Body of pancreas (tissue), 4 donors: Measurements from ENCODE around the gene HDLBP. TPM values are rescaled to one million over a fixed set of nuclear protein-coding genes. Genes with fewer than 3 reads are reported as not detected.
A peak's percentile ranks its signal among the peaks of the same experiment; 100 is the strongest.

Experiments
- ATAC-seq: fragments of 150-250 bp; one replicate; pipeline ENCODE4 v1.9.1; 2016
- DNase-seq, 4 donors: peaks; one replicate each; pipeline ENCODE4 v3.0.0-alpha.2; 2019
- H3K27ac ChIP-seq, 4 donors: fragments of 200-600 bp; sonication (generic); 1 replicate in 3 of 4; 2 replicates in 1 of 4; pipeline versions ENCODE4 v1.5.1 to v1.6.1; 2016 to 2019; ENCODE audit warnings: mild to moderate bottlenecking in 1 of 4, mixed read lengths in 1 of 4, moderate library complexity in 1 of 4
- H3K27me3 ChIP-seq, 2 donors: fragments of 200-600 bp; sonication (generic); one replicate each; pipeline ENCODE4 v1.6.0; 2016; ENCODE audit warnings: mild to moderate bottlenecking in 1 of 2
- H3K36me3 ChIP-seq, 2 donors: fragments of 200-600 bp; sonication (generic); replicated peaks in 1 of 2; 2 replicates each; pipeline ENCODE4 v1.5.1; 2016; ENCODE audit warnings: low read depth in 2 of 2; ENCODE audit not compliant: insufficient read depth in 1 of 2
- H3K4me1 ChIP-seq: fragments of 200-600 bp; sonication (generic); one replicate; pipeline ENCODE4 v1.6.0; 2016
- H3K4me3 ChIP-seq, 2 donors: fragments of 200-600 bp; sonication (generic); 1 replicate in 1 of 2; 2 replicates in 1 of 2; pipeline ENCODE4 v1.5.1; 2016 to 2019
- H3K9me3 ChIP-seq, 3 donors: fragments of 200-600 bp; sonication (generic); 1 replicate in 2 of 3; 2 replicates in 1 of 3; pipeline ENCODE4 v1.5.1; 2016
- POLR2A ChIP-seq, 3 donors: fragments of 450-650 bp; IDR thresholded peaks; one replicate each; pipeline ENCODE4 v1.6.1; 2016; ENCODE audit warnings: antibody characterized with exemption in 3 of 3, mild to moderate bottlenecking in 2 of 3
- whole genome bisulfite sequencing, 2 donors: methylation state at CpG; one replicate each; pipeline ENCODE4 v1.1.5; 2017; 5-methylcytosine and 5-hydroxymethylcytosine counted together
- intact Hi-C: fragments of 100-400 bp; cut with DNase I; formaldehyde crosslinking; loops from one replicate; pipeline ENCODE4 v1.15.1; 2023
- total RNA-seq, 2 donors: library from RNA; depleted of rRNA; stranded (reverse); fragments of >200 nt; gene quantifications; one replicate each; pipeline ENCODE4 v1.1.0, GENCODE V29; 2016
- TF ChIP-seq, protein P1 (sequence below), 7 experiments: fragments of 450-650 bp in 4 of 7; fragments of 200-600 bp in 3 of 7; sonication (generic) in 3 of 7; IDR thresholded peaks; one replicate each; pipeline ENCODE4 v1.5.1; 2016 to 2019; ENCODE audit warnings: antibody characterized with exemption in 7 of 7

The HDLBP gene
- total RNA-seq, 2 donors from 2014 or later: 501 to 612 TPM

DNA sequence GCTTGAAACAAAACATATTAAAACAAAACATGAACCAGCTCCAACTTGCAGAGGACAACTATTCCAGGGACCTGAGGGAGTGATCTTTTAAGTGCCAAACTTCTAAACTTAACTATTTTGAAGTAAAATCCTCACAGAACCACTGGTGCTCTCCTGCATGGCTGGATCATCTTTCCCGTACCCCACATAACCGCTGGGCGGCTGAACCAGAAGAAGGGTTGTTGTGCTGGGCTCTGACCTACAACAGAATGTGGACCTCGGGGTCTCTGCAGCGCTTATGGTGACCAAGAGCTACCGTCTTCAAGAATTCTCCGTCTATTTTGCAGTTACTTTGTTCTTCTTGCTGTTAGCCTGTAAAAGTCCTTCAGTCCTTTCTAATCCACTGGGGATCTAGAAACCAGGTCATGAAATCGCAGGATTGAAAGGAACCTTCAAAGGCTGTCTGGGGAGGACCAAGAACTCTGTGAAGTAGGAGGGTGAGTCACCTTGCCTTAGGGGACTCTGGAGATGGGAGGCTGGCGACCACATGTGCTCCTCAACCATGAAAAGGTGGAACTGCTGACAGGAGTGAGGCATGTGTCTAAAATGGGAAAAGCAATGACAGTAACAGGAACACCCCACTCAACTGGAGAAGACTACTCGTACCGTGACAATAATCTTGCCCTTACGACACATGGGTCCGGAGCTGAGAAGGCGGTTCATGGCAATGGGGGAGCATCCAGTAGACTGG lies 46.6 kb downstream of the HDLBP start:
- H3K27me3 ChIP-seq: no peaks in the 10 kb centered on the region
- no peaks in the 10 kb centered on the region for H3K9me3 ChIP-seq
- no peak for ATAC-seq
- H3K4me3 ChIP-seq: no peak overlapping the region
- intact Hi-C loops: no loop called here
- no peak for DNase-seq
- peak overlapping the region in 2 of 4 donors; percentile 93 to 99 for H3K27ac ChIP-seq
- H3K4me1 ChIP-seq: peaks cover 50% of the 10 kb centered on the region
- TF ChIP-seq, protein P1, sequence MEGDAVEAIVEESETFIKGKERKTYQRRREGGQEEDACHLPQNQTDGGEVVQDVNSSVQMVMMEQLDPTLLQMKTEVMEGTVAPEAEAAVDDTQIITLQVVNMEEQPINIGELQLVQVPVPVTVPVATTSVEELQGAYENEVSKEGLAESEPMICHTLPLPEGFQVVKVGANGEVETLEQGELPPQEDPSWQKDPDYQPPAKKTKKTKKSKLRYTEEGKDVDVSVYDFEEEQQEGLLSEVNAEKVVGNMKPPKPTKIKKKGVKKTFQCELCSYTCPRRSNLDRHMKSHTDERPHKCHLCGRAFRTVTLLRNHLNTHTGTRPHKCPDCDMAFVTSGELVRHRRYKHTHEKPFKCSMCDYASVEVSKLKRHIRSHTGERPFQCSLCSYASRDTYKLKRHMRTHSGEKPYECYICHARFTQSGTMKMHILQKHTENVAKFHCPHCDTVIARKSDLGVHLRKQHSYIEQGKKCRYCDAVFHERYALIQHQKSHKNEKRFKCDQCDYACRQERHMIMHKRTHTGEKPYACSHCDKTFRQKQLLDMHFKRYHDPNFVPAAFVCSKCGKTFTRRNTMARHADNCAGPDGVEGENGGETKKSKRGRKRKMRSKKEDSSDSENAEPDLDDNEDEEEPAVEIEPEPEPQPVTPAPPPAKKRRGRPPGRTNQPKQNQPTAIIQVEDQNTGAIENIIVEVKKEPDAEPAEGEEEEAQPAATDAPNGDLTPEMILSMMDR (IDR thresholded peaks at IDR 0.05): no peak
- TF ChIP-seq POLR2A (IDR thresholded peaks at IDR 0.05): no peak
- 50% methylated on average over 14 of the region's 14 CpGs for WGBS, 2 donors
- H3K36me3 ChIP-seq: peaks cover 0 to 15% of the 10 kb centered on the region in 2 donors

DNA sequence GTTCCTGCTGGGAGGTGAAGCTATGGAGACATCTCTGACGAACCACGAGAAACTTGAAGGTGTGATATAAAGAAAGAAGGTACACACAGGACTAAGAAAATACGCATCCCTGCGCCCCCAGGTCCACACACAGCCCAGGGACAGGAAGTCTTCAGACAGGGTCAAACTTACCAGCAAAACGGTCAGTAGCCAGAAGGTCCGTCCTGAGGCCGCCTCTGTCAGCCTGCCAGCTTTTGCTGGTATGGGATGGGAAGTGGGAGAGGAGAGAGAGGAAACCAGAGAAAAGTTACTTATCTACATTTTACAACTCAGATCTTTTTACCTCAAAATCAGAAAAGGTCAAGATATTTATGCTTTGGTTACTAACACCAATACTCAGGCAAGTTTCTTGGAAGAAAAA lies 47.2 kb downstream of the HDLBP start:
- intact Hi-C loops: no loop called here
- peaks cover 0 to 18% of the 10 kb centered on the region in 2 donors for H3K36me3 ChIP-seq
- no peaks in the 10 kb centered on the region for H3K9me3 ChIP-seq
- H3K27me3 ChIP-seq: no peaks in the 10 kb centered on the region
- peaks cover 45% of the 10 kb centered on the region for H3K4me1 ChIP-seq
- no peak overlapping the region for H3K27ac ChIP-seq
- DNase-seq (no peak), ATAC-seq (no peak)
- 37 to 46% methylated on average over 7 of the region's 7 CpGs for WGBS, 2 donors
- H3K4me3 ChIP-seq: no peak overlapping the region
- no peak for TF ChIP-seq POLR2A (IDR thresholded peaks at IDR 0.05)
- TF ChIP-seq, protein P1 (IDR thresholded peaks at IDR 0.05): no peak

DNA sequence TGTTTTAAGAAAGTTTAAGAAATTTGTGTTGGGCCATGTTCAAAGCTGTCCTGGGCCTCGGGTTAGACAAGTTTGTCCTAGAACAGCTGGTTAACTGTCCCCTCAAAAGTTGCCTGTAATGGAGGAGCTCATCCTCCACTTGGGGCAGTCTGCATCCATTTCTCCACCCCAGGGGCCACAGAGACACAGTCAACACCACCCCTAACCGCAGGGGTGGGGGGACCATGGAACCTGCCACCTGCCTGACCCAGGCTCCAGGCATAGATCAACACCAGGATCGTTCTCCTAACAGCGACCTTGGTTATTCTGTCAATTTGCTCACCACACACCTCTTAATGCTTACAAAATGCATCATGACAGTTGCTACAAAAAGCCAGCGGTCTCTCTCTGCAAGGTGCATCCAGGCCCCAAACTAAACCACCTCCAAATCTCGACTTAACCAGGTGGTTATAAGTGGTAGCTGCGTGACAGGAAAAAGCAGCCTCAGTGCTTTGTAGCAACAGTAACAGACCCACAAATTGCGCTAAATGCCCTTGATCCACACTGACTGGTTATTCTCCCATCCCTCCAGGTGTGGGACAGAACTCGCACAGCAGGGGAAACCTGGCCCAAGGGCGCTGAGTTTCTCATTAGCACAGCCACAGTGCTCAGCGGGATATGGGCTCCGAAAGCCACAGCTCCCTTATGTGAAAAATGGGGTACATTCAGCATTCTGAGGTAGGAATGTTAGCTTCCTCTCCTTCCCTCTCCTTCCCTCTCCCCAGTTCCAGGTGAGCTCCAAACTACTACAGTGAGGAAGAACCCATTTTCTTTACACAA lies 48.0 kb downstream of the HDLBP start:
- H3K4me1 ChIP-seq: peaks cover 40% of the 10 kb centered on the region
- intact Hi-C loops: no loop called here
- no peaks in the 10 kb centered on the region for H3K27me3 ChIP-seq
- H3K36me3 ChIP-seq: peaks cover 0 to 27% of the 10 kb centered on the region in 2 donors
- TF ChIP-seq, protein P1 (IDR thresholded peaks at IDR 0.05): no peak
- no peak for TF ChIP-seq POLR2A (IDR thresholded peaks at IDR 0.05)
- ATAC-seq (no peak), DNase-seq (no peak)
- H3K9me3 ChIP-seq: no peaks in the 10 kb centered on the region
- WGBS, 2 donors: 55 to 65% methylated on average over 11 to 12 of the region's 12 CpGs
- H3K4me3 ChIP-seq: no peak overlapping the region
- H3K27ac ChIP-seq: no peak overlapping the region

DNA sequence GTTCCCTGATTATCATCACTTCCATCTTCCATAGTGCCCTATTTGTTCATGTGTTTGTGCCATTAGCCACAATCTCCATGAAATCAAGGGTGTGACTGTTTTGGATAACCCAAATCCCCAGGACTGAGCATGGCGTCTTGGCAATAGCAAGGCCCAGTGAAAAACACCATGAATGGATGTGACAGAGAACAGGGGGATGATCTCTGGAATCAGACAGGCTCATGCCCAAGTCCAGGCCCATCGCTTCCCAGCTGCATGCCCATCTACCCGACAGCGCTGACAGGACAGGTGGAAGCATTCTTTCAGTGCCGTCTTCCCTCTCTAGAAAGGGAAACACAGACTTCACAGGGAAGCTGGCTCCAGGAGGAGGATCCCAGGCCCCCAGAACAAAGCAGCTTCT lies 50.0 kb downstream of the HDLBP start:
- no peak overlapping the region for H3K27ac ChIP-seq
- peaks cover 0 to 41% of the 10 kb centered on the region in 2 donors for H3K36me3 ChIP-seq
- ATAC-seq (no peak), DNase-seq (no peak)
- peaks cover 34% of the 10 kb centered on the region for H3K4me1 ChIP-seq
- intact Hi-C loops: no loop called here
- H3K27me3 ChIP-seq: no peaks in the 10 kb centered on the region
- TF ChIP-seq, protein P1 (IDR thresholded peaks at IDR 0.05): no peak
- no peak for TF ChIP-seq POLR2A (IDR thresholded peaks at IDR 0.05)
- H3K9me3 ChIP-seq: no peaks in the 10 kb centered on the region
- H3K4me3 ChIP-seq: no peak overlapping the region
- whole genome bisulfite sequencing, 2 donors: 89 to 91% methylated on average over 4 to 5 of the region's 5 CpGs
